ENCODE results near the gene SHH.

- no peak for TF ChIP-seq CTCF (IDR thresholded peaks at IDR 0.05; ENCODE audit: insufficient read depth, low read depth, low read length)
- no peak for TF ChIP-seq EZH2 (IDR thresholded peaks at IDR 0.05; ENCODE audit: insufficient read depth, low read length)
These were observed 47.8 kb downstream of the SHH start for GRCh38 chr7:155764438-155764793.
